Measurements from ENCODE around the gene HERC3. TPM values are rescaled to one million over a fixed set of nuclear protein-coding genes. Genes with fewer than 3 reads are reported as not detected.

The HERC3 gene
- polyA plus RNA-seq, 3 donors: 30.5 to 36.9 (median 36.7) TPM

- intact Hi-C loops (cut with micrococcal nuclease): no loop called here
- peaks cover 26% of the 10 kb centered on the region for H4K20me1 ChIP-seq (ENCODE audit: insufficient read depth, low read length)
- H3K4me2 ChIP-seq (replicated peaks; ENCODE audit: extremely low read depth, low read length, poor library complexity, severe bottlenecking): no peak overlapping the region
- no peaks in the 10 kb centered on the region for H3K4me1 ChIP-seq (ENCODE audit: control insufficient read depth in 1 of 2, insufficient read depth in 2 of 2, low read length in 2 of 2)
- no peak overlapping the region for H3K27ac Mint-ChIP-seq
- H3K4me3 ChIP-seq (replicated peaks in 1 of 3; ENCODE audit: low read depth in 2 of 3, low read length in 3 of 3): no peak overlapping the region
- no peak overlapping the region for H2AFZ ChIP-seq (ENCODE audit: insufficient read depth, low read depth, low read length, poor library complexity, severe bottlenecking)
- H3K4me1 Mint-ChIP-seq: peaks cover 9% of the 10 kb centered on the region
- no peaks in the 10 kb centered on the region for H3K79me2 ChIP-seq (ENCODE audit: insufficient read depth, low read length)
- H3K9me3 Mint-ChIP-seq: peaks cover 0 to 2% (median 0%) of the 10 kb centered on the region in 7 donors
- no peaks in the 10 kb centered on the region for H3K9me3 ChIP-seq (replicated peaks in 1 of 2; ENCODE audit: control insufficient read depth in 1 of 2, insufficient read depth in 1 of 2, low read length in 2 of 2)
- TF ChIP-seq CTCF (IDR thresholded peaks at IDR 0.05): no peak
- H3K36me3 Mint-ChIP-seq: peaks cover 73 to 78% of the 10 kb centered on the region in 2 donors
- 85% methylated on average over 3 of the region's 3 CpGs for WGBS (ENCODE audit: insufficient coverage)
- H3K36me3 ChIP-seq (replicated peaks in 1 of 2; ENCODE audit: control insufficient read depth in 1 of 2, insufficient read depth in 2 of 2, low read length in 2 of 2): peaks cover 78 to 95% of the 10 kb centered on the region in 2 donors
- no peaks in the 10 kb centered on the region for H3K27me3 ChIP-seq (ENCODE audit: control insufficient read depth in 2 of 2, insufficient read depth in 2 of 2, low read length in 2 of 2)
- H3K4me3 Mint-ChIP-seq: no peak overlapping the region
- H3K9ac ChIP-seq (ENCODE audit: insufficient read depth, low read length, poor library complexity, severe bottlenecking): no peak overlapping the region
- DNase-seq: no peak
- H3K27ac ChIP-seq (ENCODE audit: low read depth in 1 of 2, low read length in 2 of 2): no peak overlapping the region
- H3K27me3 Mint-ChIP-seq (ENCODE audit: low read depth in 3 of 3): no peaks in the 10 kb centered on the region
Measured at GRCh38 chr4:88734403-88734949, 142.2 kb downstream of the HERC3 start.

- no peak overlapping the region for H2AFZ ChIP-seq (ENCODE audit: insufficient read depth, low read depth, low read length, poor library complexity, severe bottlenecking)
- Mint-ChIP-seq H3K9me3 (peaks cover 0 to 2% (median 0%) of the 10 kb centered on the region in 7 donors), H3K36me3 (peaks cover 73% of the 10 kb centered on the region in 2 donors), H3K4me1 (peaks cover 9% of the 10 kb centered on the region), H3K27ac (no peak overlapping the region), H3K27me3 (ENCODE audit: low read depth in 3 of 3) (no peaks in the 10 kb centered on the region), H3K4me3 (no peak overlapping the region)
- peaks cover 26% of the 10 kb centered on the region for H4K20me1 ChIP-seq (ENCODE audit: insufficient read depth, low read length)
- peaks cover 75 to 95% of the 10 kb centered on the region in 2 donors for H3K36me3 ChIP-seq (replicated peaks in 1 of 2; ENCODE audit: control insufficient read depth in 1 of 2, insufficient read depth in 2 of 2, low read length in 2 of 2)
- H3K4me1 ChIP-seq (ENCODE audit: control insufficient read depth in 1 of 2, insufficient read depth in 2 of 2, low read length in 2 of 2): no peaks in the 10 kb centered on the region
- H3K4me2 ChIP-seq (replicated peaks; ENCODE audit: extremely low read depth, low read length, poor library complexity, severe bottlenecking): no peak overlapping the region
- H3K9ac ChIP-seq (ENCODE audit: insufficient read depth, low read length, poor library complexity, severe bottlenecking): no peak overlapping the region
- H3K27me3 ChIP-seq (ENCODE audit: control insufficient read depth in 2 of 2, insufficient read depth in 2 of 2, low read length in 2 of 2): no peaks in the 10 kb centered on the region
- H3K79me2 ChIP-seq (ENCODE audit: insufficient read depth, low read length): no peaks in the 10 kb centered on the region
- DNase-seq: no peak
- H3K27ac ChIP-seq (ENCODE audit: low read depth in 1 of 2, low read length in 2 of 2): no peak overlapping the region
- H3K4me3 ChIP-seq (replicated peaks in 1 of 3; ENCODE audit: low read depth in 2 of 3, low read length in 3 of 3): no peak overlapping the region
- intact Hi-C loops (cut with micrococcal nuclease): no loop called here
- TF ChIP-seq CTCF (IDR thresholded peaks at IDR 0.05): no peak
- no peaks in the 10 kb centered on the region for H3K9me3 ChIP-seq (replicated peaks in 1 of 2; ENCODE audit: control insufficient read depth in 1 of 2, insufficient read depth in 1 of 2, low read length in 2 of 2)
- WGBS (ENCODE audit: insufficient coverage): no CpG with 5 or more reads among the region's 1 CpG
Measured at GRCh38 chr4:88735564-88735963, 143.3 kb downstream of the HERC3 start.
